GM21529 (cell line): ENCODE measurements around the gene HDAC4.

Experiments used
- ATAC-seq: cut with Tn5 transposase; IDR thresholded peaks from one replicate; pipeline ENCODE4 v1.9.1; 2021; ENCODE audit not compliant: unreplicated experiment

Gene HDAC4

DNA sequence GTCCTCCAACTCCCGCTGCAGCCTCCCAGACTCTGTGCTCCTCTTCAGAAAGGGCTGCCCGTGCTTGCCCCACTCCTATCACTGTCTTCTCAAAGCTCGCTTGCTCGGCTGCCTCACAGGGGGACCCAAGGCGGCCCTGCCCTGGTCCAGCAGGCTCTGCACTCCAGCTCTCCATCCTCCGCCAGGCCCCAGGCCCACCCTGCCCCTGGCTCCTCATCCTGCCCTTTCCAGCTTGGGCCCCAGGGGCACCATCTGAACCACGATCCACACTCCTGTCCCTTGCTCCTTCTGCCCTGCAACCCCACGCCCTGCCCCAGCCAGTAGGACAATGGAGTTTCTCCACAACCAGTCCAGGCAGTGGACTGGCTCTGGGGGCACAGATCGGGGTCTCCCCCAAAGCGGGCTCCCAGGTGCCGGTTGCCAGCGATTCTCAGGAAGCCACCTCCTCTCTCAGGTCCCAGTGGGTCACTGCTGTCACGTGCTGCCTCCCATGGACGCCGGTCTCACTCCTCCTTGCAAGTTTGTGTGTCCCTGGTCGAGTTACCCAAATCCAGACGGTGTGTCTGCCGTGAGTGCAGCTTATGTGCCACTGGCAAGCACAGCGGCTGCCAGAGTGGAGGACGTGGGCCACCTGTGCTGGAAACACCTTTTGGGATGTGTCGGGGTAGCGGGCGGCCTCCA, 238.5 kb downstream of the HDAC4 start:
- ATAC-seq = no peak

DNA sequence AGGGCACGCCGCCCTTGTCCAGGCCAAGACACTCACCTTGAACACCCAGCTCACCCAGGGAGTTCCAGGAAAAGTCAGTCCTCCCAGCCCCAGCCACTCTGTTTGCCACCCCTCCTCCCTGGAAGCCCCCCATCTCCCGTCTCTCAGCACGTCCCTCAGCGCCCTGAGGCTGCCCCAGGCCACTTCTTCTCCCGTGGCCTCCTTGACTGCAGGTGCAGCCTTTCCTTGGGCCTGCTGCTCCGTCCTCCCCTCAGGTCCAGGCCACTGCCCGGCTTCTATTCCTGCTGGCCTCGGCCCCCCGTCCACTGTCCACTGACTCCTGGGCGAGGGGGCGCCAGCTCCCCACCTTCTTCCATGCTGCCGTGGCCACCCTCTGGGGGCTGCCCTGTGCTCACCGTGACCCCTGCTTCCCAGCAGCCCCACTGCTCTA, 239.1 kb downstream of the HDAC4 start:
- no peak for ATAC-seq

- ATAC-seq = no peak
Measured at GRCh38 chr2:239160226-239161143, 240.3 kb downstream of the HDAC4 start.

DNA sequence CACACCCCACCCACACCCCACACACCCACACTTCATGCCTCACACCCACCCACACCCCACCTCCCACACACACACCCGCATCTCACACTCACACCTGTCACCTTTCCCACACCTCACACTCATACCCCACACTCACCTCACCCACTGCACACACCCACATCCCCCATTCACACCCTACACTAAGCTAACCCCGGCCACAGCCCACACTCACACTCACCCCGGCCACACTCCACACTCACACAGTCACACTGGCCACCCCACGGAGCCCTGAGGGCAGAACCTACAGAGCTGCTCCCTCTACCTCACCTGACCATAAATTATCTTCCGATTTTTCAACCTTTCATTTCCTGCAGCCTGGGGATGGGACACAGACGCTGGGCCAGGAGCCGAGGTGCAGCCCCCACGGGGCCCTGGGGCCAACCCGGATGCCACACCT, 241.3 kb downstream of the HDAC4 start:
- ATAC-seq = no peak

DNA sequence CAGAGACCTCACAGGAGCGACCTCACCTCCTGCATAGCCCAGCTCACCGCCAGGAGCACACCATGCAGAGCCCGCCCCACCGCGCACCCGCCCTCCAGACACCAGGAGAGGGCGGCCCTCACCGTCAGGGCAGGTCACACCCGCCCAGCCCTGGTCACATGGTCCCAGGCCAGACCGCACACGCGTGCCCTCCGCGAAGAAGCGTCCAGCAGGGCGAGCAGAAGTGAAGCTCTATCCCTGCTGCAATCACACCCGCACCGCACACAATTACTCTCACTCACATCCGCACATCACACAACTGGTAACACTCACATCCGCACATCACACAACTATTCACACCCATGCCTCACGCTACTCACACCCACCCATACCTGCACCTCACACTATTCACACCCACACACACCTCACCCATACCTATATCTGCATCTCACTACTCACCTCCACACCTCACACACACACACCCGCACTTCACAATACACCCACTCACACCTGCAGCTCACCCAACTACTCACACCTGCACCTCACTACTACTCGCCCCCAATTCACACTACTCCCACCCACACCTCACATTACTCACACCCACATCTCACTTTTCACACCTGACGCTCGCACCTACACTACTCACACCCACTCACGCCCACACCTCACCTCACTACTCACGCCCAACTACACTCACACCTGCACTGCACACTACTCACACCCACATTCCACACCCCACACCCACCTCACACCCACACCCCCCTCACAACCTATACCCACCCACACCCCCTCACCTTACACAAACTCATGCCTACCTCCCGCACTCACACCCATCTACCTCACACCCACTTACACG, 242.0 kb downstream of the HDAC4 start:
- no peak for ATAC-seq

GRCh38 chr2:239157771-239158170, 243.0 kb downstream of the HDAC4 start:
- no peak for ATAC-seq

DNA sequence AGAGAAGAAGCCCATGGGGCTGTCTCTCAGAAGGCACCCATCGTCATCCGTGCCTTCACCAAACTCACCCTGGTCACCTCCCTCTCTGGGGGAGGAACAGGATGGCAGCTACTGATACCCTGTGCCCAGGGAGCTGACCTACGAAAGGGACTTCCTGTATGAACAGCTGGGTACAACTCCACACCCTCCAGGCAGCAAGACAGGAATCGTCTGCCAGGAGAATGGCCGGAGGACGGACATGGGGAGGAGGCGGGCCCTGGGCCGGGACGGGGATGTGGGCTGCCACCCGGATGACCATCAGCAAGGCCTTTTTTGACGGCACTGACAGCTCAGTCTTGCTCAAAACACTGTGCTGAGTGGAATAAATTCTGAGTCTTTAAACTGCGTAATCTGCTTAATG, 243.6 kb downstream of the HDAC4 start:
- ATAC-seq = no peak

DNA sequence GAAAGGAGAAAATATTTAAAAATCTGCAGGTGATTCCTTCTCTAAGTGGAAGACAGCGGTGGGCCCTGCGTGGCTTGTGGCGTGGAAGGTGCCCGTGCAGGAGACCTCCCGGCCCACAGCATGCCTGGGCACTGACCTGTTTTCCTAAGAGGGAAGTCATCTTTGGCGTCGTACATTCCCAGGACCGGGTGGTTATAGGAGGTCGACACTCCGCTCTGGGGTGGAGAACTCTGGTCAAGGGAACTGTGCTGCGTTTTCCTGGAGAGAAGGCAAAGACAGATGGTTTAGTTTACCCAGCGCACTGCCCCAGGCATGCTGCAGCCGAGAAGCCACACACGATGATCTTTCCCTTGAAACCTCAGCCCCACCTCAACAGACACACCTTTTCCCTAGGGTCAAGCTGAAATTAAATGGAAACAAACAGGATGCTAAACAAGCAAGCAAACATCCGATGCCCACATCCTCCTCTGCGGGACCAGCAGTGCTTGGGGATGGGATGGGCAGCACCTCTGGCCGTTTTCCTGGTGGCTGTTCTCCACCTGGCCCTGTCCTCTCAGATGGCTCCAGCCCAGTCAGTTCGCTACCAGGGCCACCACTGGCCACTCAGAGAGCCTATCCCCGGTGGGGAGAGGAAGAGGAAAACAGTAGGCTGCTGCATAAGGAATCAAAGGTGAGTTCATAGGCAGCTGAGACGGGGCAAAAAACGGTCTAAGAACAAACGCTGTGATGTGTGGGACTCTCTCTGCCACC, 244.1 kb downstream of the HDAC4 start:
- no peak for ATAC-seq

GRCh38 chr2:239155806-239156480, 244.9 kb downstream of the HDAC4 start:
- ATAC-seq = no peak

- ATAC-seq = no peak
Measured at GRCh38 chr2:239154971-239155805, 245.6 kb downstream of the HDAC4 start.

DNA sequence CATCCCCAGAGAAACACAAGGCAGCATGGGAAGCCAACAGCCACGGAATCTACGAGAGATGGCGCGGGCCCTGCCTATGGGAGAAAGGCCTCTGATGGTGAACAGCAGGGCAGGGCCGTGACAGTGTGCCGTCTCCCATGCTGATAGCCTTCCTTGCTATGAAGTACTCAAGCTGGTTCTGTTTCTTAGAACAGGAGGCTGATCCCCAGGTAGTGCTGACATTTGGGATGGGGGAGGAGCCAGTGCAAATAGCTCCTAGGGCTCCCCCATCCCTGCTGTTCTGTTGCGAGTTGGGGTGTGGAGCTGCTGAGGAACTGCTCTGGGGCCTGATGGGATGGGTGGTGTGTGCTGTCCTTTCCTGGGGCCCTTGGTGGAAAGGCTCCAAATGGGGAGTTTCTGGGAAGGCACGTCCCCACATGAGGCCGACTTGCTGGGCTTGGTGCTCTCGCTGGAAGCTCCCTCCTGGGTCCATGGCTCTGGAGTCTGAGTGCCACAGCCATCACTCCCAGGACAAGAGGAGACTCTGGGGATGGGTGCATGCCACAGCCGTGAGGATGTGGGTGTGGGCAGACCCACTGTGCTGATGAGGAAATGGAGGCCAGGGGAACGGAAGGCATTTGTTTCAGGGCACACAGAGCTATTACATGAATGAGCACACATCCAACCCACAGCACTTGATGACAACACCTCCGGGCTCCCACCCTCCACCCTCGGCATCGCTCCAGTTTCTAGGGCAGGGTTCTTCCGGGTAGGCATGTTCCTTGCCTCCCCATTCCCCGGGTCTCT, 246.8 kb downstream of the HDAC4 start:
- no peak for ATAC-seq

- no peak for ATAC-seq
Measured at GRCh38 chr2:239152916-239153305, 247.9 kb downstream of the HDAC4 start.

DNA sequence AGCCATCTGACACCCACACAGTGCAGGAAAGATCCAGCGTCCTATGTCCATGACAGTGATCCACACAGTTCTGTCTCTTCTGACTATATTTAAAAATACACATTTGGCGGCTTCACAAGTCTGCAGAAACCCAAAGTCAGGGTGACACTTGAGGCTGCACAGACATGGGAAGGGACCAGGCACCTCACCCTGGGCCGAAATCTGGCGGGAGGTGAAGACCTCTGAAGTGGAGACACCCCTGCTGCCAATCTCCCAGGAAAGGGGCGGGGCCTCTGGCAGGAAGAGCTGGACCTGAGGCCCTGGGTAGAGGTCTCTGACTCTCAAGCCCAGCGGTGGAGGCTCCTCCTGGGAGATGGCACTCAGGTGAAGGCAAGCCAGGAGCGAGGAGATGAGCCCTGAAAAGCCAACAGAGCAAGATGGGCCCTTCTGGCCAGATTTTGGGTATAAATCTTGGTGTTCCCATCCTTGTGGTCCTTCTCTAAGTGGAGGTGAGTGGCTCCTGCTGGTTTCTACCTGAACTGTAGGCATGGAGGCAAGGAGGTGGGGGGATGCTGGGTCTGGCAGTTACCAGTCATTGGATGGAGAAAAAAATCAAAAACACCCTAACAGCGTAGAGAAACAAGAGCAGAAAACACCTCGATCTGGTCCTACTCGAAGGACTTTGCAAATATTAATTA, 248.4 kb downstream of the HDAC4 start:
- no peak for ATAC-seq

DNA sequence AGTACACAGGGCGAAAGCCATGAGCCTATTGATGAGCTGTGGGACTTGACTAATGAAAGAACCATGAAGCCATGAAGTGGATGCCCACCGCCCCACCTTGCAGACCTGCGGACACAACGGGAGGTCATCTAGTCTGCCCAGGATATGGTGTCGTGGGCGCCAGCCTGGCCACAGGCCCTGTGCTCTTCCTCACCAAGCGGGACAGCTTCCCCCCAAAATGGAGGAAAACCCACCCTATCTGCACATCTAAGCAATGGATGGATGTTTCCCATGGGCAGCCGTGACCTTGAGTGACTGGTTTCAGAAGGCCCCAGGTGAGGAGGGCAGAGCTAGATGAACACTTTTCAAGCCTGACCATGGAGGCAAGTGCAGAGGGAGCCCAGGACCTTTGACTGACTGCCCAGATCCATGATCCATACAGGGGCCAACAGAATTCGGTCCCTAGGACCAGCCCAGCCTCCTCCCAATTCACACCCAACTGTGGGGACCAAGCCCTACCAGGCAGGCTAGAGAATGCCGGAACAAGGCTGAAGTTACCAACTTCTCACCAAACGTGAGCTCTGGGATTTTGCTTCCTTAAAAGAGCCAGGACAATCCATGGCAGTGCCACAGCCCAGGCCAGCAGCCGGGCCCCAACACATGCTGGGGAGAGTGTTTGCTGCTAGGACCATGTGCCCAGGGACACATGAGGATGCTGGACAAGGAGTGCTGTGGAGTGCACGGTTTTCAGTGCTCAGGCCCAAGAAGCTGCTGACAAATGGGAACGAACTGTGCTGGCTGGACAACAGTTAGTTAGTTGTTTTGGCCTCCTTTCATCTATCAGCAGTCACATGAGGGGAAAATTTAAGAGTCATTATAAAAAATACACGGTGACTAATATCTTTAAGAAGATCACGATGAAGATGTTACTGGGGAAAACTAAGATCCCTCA, 249.4 kb downstream of the HDAC4 start:
- no peak for ATAC-seq

DNA sequence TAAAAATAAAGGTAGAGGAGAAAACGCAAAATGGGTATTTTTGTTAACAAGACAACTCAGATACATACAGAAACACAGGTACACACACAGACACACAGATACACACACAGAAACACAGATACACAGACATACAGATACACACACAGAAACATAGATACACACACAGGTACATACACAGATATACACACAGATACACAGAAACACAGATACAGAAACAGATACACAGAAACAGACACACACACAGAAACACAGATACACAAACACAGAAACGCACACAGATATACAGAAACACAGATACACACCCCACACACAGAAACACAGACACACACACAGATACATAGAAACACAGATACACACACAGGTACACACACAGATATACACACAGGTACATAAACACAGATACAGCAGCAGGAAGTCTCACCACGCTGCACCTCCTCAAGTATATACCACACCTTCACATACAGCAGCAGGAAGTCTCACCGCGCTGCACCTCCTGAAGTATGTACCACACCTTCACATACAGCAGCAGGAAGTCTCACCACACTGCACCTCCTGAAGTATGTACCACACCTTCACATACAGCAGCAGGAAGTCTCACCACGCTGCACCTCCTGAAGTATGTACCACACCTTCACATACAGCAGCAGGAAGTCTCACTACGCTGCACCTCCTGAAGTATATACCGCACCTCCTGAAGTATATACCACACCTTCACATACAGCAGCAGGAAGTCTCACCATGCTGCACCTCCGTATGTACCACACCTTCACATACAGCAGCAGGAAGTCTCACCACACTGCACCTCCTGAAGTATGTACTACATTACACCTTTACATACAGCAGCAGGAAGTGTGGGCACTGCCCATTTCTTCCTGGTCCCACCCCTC, 250.5 kb downstream of the HDAC4 start:
- ATAC-seq = no peak

DNA sequence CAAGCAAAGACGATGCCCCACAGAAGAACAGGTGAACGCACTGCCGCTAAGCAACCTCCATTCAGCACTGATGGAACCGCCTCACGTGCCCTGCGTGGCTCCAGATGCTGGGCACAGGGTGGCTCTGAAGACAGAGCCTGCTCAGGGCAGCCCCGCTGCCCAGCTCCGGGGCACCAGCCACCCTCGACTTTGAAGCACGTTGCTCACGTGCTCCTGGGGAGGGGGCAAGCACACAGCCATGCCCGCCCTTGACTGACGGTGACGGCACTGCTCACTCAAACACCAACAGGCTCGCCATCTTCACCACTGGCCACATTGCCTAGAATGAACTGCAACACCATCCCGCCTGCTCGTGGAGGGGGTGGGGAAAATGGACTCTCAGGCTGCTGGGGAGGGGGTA, 251.3 kb downstream of the HDAC4 start:
- ATAC-seq = no peak
